AG08396 (cell line): ENCODE measurements around the gene CEP162.
"Not testable (repeated sequence)": the region's sequence is repeated elsewhere in the genome, so short reads cannot be mapped to it uniquely, and the experiment has no call there.

Experiments
- DNase-seq: peaks from one replicate; pipeline ENCODE4 v3.0.0; 2012; ENCODE audit warnings: low spot score, mixed read lengths

CEP162 gene

DNA sequence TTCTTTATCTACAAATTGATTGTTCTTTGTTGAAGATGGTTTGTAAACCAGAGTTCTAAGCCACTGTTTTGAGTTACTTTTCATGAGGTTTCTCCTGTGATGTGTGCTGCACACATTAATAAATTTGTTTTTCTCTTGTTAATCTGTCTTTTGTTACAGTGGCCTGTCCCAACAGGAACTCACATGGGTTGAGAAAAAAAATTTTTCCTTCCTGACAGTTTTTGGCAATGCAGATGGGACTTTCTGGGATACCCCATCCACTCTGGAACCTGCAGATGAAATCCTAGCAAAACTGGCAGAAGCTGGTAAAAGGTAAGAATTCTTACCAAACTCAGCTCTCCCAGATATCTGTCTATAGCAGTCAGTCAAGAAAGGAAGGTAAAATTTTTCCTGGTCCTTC lies 88.1 kb downstream of the CEP162 start:
- no peak for DNase-seq

DNA sequence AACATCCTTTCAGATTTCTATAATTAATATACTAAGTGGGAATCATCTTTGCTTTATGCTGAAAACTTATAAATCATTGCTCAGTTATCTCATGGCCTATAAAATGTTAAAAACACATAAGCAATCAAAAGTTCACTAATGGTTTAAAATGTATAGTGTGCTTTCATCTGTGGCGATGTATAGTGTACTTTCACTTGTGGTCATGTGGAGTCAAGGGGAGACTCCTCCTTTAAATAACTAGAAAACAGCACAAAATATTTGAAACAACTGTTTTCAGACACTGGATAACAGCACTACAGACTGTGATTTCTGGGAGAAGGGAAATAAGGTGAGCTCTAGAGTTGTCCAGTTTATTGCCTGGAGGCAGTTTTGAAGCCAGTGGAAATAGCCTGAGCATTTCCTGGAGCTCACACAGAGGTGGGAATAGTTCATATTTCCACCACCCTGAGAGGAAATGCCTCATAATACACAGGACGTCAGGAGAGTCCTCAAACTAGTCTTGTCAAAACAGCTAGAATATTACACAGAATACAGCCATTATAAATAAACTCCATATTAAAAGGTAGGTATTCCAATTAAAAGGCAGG lies 89.4 kb downstream of the CEP162 start:
- no peak for DNase-seq

DNA sequence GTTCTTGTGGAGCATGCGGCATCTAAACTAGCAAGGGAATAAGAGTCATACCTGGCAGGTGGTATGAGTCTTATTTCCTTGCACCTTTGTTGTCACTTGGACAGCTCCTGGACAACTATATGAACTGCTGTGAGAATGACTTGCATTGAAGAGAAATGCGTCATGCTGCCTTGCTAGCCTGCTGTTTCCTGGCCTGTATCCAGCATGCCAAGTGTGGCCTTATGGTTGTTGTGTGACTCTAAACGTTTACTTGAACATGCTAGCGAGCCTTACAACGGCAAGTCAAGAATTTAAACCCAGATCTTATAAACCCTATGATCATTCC lies 90.4 kb downstream of the CEP162 start:
- DNase-seq, result no peak

DNA sequence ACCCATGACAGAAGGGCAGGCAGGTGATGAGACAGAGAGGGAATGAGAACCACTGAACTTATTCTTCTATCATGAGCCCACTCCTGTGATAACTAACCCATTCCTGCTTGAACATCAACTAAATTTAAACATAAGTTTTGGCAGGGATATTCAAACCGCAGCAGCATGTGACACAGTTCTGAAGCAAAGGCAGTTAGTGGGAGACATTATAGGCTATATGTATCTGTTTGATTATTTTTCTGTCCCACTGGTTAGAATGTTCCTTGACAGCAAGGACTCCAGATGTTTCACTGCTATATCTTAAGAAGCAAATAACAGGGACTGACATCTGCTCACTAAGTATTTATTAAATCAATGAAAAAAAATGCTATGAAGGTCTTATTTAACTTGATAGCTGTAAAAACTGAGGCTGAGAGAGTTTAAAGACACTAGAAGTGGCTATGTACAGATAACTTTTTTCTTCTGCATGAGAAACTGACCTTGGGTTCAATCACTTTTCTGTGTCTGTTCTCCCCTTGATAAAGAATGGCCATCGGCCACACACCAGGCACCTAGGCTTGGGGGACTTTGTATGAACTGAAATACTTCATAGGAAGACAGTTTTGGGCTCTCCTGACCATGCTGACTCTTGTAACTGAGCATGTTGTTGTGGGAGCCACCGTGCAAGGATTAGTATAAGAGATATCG lies 90.9 kb downstream of the CEP162 start:
- no peak for DNase-seq

DNA sequence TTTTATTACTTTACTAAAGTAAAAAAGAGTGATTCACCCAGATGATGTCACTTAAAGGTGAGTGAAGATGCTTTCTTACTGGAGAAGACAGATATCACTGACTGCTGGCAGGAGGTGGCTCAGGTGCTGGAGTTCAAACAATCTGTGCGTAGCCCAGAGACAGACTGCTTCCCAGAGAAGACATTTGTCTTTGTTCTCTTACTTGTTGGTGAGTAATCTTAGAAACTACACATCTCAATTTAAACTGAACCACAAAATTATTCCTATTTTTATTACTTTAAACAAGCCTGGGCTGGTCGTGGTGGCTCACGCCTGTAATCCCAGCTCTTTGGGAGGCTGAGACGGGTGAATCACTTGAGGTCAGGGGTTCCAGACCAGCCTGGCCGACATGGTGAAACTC lies 92.2 kb downstream of the CEP162 start:
- DNase-seq, result no peak

DNA sequence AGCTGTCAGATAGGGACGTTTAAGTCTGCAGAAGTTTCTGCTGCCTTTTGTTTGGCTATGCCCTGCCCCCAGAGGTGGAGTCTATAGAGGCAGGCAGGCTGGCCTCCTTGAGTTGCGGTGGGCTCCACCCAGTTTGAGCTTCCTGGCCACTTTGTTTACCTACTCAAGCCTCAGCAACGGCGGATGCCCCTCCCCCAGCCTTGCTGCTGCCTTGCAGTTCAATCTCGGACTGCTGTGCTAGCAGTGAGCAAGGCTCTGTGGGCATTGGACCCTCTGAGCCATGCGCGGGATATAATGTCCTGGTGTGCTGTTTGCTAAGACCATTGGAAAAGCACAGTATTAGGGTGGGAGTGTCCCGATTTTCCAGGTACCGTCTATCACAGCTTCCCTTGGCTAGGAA lies 94.1 kb downstream of the CEP162 start:
- not testable (repeated sequence) for DNase-seq

DNA sequence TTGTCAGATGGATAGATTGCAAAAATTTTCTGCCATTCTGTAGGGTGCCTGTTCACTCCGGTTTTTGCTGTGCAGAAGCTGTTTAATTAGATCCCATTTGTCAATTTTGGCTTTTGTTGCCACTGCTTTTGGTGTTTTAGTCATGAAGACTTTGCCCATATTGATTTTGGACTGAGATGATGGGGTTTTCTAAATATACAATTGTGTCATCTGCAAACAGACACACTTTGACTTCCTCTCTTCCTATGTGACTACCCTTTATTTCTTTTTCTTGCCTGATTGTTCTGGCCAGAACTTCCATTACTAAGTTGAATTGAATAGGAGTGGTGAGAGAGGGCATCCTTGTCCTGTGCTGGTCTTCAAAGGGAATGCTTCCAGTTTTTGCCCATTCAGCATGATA lies 97.9 kb downstream of the CEP162 start:
- DNase-seq, result not testable (repeated sequence)

DNA sequence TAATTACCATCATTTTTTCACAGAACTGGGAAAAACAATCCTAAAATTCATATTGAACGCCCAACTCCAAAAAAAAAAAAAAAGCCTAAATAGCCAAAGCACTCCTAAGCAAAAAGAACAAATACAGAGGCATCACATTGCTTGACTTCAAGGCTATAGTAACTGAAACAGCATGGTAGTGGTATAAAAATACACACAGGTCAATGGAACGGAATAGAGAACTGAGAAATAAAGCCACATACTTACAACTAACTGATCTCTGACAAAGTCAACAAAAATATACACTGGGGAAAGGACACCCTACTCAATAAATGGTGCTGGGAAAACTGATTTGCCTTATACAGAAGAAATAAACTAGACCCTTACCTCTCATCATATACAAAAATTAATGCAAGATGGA lies 104.3 kb downstream of the CEP162 start:
- no peak for DNase-seq

DNA sequence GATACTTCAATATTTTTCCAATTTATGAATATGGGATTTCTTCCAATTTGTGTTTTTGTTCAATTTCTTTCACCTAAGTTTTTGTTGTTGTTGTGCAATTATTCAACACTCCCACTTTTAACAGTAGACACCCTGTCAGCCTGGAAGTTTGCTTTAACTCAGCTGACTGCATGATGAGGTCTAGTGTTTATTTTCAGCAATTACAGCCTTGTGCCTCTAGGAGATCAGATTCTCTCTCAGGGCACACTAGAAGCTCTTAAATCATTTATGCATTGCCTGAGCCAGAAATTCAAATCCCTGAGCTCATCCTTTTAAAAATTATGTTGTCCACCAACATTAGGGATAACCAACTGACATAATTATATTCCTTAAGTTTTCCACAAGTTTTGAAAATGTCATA lies 108.2 kb downstream of the CEP162 start:
- DNase-seq, result no peak

DNA sequence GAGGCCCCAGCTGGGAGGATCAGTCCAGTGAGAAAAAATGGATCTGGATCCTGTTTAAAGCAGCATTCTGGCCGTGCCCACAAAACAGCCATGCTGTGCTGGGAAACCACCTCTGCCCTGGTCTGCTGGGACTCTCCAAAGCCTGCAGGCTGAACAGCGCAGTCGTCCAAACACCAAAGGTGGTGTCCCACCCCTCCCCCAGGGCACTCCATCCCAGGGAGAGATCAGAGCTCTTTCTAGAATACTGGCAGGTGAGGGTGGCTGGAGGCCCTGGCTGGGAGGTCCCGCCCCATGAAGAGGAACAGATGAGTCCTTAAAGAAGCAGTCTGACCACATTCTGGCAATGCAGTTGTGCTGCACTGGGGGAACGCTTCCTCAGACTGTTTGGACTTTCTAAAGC lies 109.3 kb downstream of the CEP162 start:
- no peak for DNase-seq

DNA sequence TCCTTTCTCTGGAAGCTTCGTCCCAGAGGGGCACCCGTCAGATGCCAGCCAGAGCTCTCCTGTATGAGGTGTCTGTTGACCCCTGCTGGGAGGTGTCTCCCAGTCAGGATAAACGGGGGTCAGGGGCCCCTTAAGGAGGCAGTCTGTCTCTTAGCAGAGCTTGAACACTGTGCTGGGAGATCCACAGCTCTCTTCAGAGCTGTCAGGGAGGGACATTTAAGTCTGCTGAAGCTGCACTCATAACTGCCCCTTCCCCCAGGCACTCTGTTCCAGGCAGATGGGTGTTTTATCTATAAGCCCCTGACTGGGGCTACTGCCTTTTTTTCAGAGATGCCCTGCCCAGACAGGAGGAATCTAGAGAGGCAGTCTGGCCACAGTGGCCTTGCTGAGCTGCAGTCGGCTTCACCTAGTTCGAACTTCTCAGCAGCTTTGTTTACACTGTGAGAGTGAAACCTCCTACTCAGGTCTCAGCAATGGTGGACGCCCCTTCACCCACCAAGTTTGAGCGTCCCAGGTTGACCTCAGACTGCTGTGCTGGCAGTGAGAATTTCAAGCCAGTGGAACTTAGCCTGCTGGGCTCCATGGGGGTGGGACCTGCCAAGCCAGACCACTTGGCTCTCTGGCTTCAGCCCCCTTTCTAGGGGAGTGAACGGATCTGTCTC lies 112.4 kb downstream of the CEP162 start:
- not testable (repeated sequence) for DNase-seq

DNA sequence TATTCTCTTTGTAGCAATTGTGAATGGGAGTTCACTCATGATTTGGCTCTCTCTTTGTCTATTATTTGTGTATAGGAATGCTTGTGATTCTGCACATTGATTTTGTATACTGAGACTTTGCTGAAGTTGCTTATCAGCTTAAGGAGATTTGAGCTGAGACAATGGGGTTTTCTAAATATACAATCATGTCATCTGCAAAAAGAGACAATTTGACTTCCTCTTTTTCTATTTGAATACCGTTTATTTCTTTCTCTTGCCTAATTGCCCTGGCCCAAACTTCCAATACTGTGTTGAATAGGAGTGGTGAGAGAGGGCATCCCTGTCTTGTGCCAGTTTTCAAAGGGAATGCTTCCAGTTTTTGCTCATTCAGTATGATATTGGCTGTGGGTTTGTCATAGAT lies 116.1 kb downstream of the CEP162 start:
- DNase-seq, result not testable (repeated sequence)

DNA sequence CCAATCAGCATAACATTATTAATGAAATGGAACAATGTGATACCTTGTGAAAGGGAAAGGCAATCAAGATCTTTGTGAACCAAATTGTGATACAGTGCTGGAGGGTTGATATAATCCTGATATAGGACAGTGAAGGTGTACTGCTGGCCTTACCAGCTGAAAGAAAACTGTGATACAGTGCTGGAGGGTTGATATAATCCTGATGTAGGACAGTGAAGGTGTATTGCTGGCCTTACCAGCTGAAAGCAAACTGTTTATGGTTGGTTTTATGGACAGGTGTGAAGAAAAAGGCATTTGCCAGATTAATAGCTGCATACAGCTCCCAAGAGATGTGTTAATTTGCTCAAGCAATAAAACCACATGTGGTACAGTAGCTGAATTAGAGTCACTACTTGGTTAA lies 119.9 kb downstream of the CEP162 start:
- no peak for DNase-seq

DNA sequence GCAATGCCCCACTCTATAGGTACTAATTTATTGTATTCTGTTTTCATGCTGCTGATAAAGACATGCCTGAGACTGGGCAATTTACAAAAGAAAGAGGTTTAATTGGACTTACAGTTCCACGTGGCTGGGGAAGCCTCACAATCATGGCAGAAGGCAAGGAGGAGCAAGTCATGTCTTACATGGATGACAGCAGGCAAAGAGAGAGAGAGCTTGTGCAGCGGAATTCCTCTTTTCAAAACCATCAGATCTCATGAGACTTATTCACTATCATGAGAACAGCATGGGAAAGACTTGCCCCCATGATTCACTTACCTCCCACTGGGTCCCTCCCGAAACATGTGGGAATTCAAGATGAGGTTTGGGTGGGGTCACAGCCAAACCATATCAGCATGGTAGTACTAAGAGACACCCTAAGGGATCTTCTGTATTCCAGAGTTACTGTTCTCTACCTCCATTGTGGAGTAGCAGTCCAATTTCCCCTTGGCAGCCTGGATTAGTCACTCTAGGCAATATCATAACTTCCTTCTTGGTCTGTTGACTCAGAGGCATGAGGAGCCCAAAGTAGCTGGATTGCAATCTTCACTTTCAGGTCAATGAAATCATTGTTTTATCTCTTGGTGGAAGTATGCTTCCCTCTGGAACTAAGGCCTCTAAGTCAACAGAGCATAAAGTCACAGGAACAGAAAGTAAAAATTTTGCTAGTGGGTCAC lies 122.1 kb downstream of the CEP162 start:
- not testable (repeated sequence) for DNase-seq

DNA sequence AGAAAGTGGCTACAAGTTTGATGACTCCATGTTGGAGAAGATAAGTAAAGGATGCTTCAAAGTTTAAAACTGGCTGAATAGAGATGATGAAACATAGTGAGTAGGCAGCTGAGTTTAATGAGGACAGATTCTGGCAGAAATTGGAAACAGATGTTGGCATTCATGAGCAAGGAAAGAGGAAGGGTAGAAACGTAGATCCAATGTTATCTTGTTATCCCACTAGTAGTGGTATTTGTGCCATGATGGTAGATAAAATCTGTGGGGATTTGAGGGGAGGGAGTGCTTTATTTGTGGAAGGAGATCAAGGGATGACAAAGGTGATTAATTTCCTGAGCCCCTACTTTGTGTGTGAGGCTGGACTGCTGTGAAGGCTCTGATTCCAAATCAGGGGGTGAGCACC lies 124.4 kb downstream of the CEP162 start:
- peak; percentile 12 for DNase-seq

DNA sequence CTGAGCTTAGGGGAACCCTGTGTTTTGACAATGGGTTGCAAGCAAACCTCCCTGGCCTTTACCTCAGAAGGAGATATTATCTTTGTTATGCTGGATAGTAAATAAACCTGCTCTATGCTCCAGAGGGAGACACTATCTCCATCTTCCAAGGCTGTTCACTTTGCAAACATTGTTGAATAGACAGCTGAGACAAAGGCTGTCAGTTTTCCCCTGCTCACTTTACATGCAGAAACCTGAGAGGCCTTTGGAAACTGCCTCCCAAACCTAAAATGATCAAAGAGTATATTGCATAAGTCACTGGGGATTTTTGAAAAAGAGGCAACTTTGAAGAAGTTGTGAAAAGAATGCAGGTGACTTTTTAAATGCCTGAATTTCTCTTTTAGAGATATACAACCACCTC lies 132.3 kb downstream of the CEP162 start:
- no peak for DNase-seq

DNA sequence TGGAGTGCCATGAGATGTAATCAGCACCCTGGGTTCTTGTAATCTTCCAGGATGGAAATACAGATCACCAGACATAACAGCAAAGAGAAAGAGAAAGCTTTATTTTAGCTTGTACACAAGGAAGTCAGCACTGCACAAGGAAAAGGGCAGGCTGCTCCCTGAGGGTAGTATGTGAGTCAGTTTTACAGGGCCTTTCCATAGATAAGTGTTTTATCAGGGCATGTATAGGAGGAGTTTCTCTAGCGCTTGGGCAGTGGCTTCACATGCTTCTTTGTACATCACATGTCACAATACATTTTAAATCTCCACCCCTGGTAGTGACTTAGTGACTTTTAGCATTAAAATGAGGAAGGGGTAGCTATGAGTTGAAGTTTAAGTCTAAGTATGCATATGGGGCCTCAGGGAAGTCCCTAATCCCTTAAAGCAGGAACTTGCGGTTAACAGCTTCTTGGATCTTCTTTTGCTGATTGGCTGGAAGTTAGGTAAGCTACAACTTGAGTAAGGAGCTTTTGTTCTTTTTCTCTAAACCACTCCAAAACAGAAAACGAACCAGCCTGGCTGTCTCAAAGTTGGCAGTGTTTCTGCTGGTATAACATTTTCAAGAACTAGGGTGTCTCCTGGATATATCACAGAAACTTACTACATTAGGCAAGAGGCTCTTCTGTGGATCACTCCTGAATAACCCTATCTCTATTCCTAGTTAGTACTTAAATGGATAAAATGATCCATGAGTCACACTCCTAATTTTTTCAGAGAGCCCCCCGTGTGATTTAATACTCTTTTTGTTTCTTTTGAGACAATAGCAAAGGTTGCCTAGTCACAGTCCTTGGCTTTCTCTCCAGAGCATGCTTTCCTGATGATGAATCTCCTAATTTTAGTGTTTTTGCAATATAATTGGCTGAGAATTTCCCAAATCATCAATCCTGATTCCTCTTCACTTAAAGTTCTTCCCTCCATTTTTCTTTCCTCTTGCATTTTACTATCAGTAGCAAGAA lies 133.7 kb downstream of the CEP162 start:
- DNase-seq, result no peak

DNA sequence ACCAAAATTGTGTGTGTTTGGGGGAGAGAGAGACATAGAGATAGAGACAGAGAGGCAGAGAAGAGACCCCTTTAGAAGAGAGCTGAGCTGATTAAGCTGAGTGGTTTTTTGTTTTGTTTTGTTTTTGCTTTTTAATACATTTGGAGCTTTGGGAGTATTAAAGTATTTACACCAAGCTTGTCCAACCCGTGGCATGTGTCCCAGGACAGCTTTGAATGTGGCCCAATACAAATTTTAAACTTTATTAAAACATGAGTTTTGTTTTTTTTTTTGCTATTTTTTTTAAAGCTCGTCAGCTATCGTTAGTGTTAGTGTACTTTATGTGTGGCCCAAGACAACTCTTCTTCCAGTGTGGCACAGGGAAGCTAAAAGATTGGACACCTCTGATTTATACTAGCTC lies 137.9 kb downstream of the CEP162 start:
- DNase-seq, result no peak

DNA sequence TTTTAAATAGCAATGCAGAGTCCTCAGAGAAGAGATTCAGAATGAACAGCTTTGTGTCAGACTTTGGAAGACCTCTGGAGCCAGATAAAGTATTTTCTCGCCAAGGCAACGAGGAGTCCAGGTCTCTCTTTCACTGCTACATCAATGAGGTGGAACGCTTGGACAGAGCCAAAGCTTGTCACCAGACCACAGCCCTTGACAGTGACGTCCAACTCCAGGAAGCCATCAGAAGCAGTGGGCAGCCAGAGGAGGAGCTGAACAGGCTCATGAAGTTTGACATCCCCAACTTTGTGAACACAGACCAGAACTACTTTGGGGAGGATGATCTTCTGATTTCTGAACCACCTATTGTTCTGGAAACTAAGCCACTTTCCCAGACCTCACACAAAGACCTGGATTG lies 138.4 kb downstream of the CEP162 start:
- DNase-seq, result no peak

DNA sequence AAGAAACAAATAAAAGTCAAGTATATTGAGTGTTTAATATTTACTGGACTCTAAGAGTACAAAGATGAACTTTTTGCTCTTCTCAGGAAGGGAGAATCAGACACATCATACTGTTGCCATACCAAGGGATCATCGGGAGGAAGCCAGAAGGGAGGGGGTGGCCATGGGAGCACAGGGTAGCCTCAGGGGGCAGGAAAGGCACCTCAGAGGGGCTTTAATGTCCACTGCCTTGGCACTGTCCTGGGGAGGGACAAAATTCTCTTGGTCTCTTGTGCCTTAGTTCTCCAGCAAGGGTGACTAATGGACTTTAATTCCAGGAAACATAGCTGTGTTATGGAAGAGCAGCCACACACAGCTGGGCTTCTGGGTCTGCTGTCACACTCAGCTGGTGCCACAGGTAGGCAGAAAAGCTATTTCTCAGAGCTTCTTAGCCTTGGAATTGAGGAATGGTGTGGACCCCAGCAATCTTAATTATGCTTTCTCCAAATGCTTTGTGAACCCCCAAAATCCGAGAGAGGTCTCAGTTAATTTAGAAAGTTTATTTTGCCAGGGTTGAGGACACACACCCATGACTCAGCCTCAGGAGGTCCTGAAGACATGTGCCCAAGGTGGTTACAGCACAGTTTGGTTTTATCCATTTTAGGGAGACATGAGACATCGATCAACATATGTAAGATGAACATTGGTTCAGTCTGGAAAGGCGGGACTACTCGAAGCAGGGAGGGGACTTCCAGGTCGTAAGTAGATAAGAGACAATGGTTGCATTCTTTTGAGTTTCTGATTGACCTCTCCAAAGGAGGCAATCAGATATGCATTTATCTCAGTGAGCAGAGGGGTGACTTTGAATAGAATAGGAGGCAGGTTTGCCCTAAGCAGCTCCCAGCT lies 140.7 kb downstream of the CEP162 start:
- DNase-seq, result no peak

DNA sequence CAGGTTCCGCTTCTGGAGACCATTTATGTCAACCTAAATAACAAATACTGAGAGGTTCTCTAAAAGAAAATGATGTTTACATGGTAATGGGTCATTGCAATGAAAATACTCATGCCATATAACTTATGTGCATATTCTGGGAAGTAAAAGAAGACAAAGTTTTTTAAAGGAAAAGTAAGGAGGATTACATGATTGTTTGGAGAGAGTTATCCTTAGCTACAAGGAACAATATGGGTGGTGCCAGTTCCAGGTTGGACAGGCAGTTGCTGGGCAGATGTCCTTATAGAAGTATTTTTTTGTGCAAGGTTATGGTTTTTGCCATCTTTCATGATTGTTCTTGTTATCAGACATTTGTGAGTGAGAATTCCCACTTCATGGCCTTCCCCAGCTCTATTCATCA lies 141.4 kb downstream of the CEP162 start:
- DNase-seq, result no peak
